Stimulated activated CD4-positive, alpha-beta T cell treated with anti-CD3 and anti-CD28 coated beads, TNF-alpha, amount 100 ng/mL, for 4 hours (primary cell): ENCODE results near the gene LRRC49.
"Not testable (repeated sequence)": the region's sequence is repeated elsewhere in the genome, so short reads cannot be mapped to it uniquely, and the experiment has no call there.

Experiments
- DNase-seq, 3 experiments: peaks; one replicate each; pipeline ENCODE4 v3.0.0-alpha.2; 2020; ENCODE audit warnings: low read depth in 3 of 3

Gene LRRC49

DNA sequence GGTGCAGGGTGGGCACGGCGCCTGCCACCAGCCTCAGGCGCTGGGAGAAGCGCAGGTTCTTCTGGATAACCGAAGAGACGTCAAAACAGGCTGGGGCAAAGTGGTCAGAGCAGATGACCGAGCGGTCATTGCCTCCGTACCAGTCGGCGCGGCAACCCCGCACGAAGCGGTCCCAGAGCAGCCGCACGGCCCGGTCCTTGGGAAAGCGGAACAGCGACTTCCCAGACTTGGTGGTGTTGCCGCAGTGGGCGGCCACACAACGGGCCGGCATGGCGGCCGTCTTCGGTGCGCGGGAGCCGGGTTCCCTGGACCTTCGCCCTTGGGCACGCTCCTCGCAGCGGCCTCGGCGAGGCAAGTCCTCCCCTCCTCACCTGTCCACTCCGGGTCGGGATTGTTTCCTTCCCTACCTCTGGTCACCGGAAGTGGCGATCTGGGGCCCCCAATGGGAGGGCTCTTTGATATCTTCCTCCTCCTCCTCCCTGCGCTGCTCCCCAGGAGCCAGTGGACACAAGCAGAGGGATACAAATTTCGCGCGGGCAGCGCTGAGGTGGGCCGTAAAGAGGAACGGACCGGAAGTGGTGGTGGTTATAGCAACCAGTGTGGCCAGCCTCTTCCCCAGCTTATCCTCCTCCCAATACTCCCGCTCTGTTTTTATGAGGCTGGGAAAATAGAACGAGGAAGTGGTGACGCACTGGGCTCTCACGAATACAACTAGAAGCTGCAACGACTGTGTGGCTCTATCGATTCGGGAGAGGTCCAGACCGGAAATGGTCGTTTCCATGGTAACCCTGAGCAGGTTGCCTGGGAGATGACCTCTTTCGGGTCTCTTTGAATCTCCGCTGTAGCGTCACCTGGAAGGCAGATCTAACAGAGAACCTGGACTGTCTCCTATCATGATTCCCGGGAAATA, at the start of gene LRRC49, which contains the start of gene THAP10:
LRRC49 (plus strand) TSS at position 825 of the 910 bp plus-strand sequence; CDS start at position 894, 69 bp downstream.
THAP10 (minus strand) TSS at position 432 of the 910 bp plus-strand sequence; CDS start at position 271, 161 bp downstream.
- peak in 1 of 3 experiments; percentile 8 for DNase-seq

DNA sequence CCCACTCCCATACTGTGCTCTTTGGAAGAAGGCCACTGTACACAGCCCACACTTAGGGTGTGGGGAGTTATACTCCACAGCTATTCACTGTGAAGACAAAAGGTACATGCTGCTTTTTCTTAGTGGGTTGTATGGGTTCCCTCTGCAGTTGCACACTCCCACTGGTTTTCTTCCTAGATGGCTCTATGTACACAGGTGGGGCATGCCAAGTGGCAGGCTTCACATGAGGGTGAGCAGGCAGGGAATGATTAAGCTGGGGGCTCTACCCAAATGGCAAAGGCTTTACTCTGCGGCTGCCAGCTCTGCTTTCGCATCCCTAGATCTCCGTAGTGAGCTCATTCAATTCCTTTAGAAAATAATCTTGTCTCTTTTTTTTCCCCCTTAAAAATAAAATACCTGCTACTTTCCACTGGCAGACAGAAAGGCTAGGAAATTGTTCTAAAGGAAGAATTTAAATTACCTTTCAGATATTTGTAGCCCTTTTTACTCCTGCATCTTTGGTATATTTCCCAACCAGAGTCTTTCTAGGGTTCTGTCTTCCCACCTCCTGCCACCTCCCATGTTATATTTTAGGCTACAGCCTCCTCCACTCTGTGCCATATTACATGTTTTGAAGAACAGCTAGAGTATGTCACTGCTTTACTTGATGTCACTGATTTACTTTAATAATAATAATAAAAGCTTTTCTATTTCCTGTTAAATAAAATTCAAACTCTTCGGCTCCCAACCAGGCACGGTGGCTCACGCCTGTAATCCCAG, 46.8 kb upstream of the LRRC49 start:
- no peak for DNase-seq

DNA sequence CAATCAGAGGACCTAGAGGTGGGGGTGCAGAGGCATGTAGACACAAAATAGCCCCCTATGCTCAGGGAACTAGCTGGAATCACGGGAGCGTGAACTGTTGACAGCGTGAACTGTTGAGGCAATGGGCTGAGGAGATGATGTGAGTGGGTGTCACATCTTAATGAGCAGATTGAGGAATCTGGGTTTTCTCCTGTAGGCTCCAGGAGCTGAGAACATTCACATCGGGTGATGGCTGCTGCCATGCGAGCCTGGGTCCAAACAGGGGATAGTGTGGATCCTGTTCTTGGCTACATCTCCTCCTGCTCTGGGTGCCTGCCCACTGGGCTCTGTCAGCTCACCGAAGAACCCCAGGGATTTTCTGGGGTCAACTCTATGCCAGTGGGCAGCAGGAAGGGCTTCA, 40.7 kb upstream of the LRRC49 start:
- no peak for DNase-seq

- no peak for DNase-seq
Measured at GRCh38 chr15:70852501-70853317, 39.9 kb upstream of the LRRC49 start.

- peak in 1 of 3 experiments; percentile 8 for DNase-seq
Measured at GRCh38 chr15:70853318-70853972, 39.2 kb upstream of the LRRC49 start.

- peak in 2 of 3 experiments; percentile 4 to 11 for DNase-seq
Measured at GRCh38 chr15:70853973-70854665, 38.5 kb upstream of the LRRC49 start, which contains the start of gene LARP6. Gene LARP6, minus strand, starts transcription at chr15:70854157. Its CDS starts 69 bp downstream, at chr15:70854088.

DNA sequence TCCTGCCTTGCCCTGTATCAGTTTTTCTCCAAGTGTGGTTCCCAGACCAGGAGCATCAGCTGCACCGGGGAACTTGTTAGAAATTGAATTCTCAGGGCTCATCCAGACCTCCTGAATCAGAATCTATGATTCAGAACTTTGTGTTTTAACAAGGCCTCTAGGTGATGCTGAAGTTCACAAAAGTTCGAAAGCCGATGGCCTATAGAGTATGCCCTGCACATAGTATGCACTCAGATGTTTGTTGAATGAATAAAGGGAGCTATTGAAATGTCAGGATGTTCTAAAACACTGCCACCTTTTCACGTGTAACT, 38.0 kb upstream of the LRRC49 start:
- DNase-seq = no peak

GRCh38 chr15:70855764-70856163, 36.9 kb upstream of the LRRC49 start:
- no peak for DNase-seq

DNA sequence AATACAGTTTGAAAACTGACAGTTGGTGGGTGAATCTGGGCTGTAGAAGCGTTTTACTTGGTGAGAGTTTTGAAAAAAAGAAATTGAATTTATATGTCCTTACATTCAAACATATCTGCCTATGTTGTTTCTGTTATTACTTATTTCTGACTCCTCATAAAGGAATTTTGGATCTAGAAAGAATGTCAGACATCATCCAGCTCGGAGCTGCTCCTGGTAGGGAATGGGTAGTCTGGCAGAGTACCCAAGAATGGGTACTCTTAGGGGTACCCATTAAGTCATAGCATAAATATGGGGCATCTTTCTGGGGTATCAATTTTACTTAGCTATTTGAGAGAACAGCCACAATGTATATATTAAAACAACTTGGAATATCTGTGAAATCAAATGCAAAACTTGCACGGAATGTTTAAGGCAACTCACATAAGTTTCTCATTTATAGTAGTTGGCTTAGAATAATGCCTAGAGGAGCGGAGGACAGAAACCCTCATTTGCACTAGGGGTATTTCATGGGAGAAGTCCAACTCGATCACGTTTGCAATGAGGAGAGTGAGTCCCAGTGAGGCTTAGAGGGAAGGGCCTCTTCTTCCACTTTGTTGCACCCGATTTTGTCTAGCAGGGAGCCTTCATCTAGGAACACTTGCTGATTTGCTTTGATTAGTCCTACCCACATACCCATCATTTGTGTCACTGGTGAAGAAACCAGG, 36.3 kb upstream of the LRRC49 start:
- DNase-seq = no peak

GRCh38 chr15:70856884-70857561, 35.6 kb upstream of the LRRC49 start:
- DNase-seq = no peak

DNA sequence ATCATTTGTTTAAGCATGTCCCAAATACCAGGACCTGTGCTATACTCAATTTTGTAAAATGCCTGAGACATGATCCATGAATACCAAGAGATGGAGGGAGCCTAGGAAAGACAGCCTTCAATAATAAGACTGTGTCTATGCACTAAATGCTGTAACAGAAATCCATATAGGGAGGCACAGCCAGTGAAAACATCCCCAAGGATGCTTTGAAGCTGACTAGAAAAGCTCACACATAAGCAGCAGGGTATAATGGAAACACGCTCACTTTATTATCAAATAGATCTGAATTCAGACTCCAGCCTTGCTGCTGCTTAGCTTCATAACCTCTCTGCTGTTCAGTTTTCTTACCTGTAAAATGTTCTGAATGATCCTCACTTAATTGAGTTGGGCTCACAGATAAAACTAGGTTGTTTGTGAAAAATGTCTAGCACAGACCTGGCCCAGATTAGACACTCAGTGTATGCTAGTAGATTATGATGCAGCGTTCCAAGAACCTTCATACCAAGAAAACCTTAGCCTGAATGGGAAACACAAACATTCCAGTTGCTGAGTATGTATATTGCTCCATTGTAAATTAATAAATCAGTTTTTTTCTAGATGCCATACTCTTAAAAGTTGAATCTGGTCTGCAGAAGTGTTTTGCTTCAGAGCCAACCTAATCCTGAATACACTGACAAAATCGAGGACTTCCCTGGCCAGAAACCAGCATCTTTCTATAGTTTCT, 34.9 kb upstream of the LRRC49 start:
- no peak for DNase-seq

- not testable (repeated sequence) for DNase-seq
Measured at GRCh38 chr15:70858614-70859321, 33.9 kb upstream of the LRRC49 start.

GRCh38 chr15:70859322-70859908, 33.2 kb upstream of the LRRC49 start:
- DNase-seq = no peak

GRCh38 chr15:70859998-70860397, 32.6 kb upstream of the LRRC49 start:
- DNase-seq = no peak

GRCh38 chr15:70863450-70864218, 29.0 kb upstream of the LRRC49 start:
- no peak for DNase-seq

DNA sequence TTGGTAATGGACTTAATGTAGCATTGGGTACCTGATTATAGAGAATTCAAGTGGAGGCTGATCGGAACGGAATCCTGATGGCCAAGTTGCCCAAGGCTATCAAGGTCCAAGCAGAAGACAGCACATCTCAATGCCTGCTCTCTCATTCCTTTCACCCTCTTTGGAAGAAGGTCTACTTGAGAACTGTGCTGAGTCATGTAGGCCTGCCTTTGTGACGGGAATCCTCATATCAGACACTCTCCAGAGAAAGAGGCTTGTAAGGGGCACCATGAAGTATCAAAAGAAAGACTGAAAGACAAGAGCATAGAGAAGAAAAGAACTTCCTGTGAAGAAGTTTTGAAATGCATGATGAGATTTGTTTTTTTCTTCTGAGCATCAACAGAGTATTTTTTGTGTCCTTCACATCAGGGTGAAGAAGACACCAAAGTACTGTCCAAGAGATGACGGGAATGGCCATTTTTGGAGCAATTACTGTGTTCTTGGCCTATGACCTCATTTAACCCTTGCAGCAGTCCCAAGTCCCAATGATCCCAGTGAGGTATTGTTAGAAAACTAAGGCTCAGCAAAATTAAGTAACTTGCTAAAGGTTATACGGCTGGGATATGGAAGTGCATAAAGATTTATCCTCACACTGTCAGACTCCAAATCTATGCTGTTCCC, 25.5 kb upstream of the LRRC49 start:
- no peak for DNase-seq
